CD1c-positive myeloid dendritic cell (primary cell): ENCODE measurements around the gene FAM43B.
A peak's percentile ranks its signal among the peaks of the same experiment; 100 is the strongest.

Experiments
- DNase-seq: peaks from one replicate; pipeline ENCODE4 v3.0.0-alpha.2; 2016; ENCODE audit errors: extremely low spot score

The FAM43B gene

DNA sequence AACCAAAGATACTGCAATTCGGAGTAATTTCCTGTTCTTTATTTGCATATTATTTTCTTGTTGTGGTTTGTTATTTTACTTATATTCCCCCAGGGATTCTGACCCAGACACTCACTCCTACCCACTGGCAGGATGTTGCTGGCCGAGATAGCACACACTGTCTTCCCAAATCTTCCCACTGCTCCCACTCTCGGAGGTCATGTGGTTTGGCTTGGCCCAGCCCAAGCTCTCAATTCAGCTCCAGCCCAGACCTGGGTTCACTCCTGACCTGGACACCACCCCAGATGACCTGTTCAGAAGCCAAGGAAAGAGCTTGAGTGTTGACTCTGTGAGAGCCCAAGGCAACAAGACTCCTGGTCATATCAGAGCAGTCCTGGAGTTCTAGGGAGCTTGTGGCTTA, 1.2 kb upstream of the FAM43B start:
- no peak for DNase-seq

DNA sequence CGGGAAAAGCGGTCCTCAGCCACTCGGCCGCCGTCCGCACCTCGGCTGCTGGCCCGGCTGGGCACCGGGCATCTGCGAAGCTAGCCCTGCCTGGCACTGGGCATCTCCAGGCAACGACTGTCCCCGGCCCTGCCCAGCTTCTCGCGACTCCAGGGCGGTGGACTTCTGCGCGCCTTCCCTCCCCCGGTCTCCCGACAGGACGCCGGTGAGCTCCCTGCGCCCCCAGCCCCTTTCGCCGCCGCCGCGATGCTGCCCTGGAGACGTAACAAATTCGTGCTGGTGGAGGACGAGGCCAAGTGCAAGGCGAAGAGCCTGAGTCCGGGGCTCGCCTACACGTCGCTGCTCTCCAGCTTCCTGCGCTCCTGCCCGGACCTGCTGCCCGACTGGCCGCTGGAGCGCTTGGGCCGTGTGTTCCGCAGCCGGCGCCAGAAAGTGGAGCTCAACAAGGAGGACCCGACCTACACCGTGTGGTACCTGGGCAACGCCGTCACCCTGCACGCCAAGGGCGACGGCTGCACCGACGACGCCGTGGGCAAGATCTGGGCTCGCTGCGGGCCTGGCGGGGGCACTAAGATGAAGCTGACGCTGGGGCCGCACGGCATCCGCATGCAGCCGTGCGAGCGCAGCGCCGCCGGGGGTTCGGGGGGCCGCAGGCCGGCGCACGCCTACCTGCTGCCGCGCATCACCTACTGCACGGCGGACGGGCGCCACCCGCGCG, 514 bp downstream of the FAM43B start:
- no peak for DNase-seq

- DNase-seq: no peak
These were observed 2.8 kb downstream of the FAM43B start for GRCh38 chr1:20555025-20555757.

- no peak for DNase-seq
These were observed 3.4 kb downstream of the FAM43B start for GRCh38 chr1:20555758-20556120.

DNA sequence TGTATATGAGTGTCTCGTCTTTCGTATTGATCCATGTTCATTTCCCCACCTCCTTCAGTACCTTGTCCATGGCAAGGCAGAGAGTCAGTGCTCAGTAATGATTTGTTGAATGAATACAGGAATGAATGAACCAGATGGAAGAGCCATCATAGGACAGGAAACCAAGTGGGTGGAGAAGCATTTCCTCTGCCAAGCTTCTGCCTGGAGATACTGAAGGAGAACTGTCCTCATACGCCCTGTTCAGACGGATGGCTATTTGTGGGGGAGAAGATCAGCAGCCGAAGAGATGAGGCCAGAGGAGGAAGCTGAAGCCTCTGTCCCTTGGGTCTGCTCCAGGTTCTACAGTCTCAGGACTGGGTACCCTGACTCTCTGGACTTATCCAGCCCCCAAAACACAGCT, 5.8 kb downstream of the FAM43B start:
- DNase-seq: no peak

DNA sequence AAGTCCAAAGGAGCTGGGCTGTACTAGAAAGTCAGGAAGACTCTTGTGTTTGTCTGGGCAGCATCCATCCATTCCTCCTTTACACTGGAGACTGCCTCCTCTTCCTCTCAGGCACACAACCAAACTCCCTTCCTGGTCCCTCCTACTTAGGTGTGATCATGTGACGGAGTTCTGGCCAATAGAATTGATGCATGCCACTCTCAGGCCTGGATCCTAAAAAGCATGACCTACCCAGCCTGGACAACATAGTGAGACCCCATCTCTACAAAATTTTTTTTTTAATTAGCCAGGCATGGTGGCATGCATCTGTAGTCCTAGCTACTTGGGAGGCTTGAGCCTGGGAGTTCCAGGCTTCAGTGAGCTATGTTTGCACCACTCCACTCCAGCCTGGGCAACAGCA, 8.6 kb downstream of the FAM43B start:
- no peak for DNase-seq

GRCh38 chr1:20565234-20565633, 12.9 kb downstream of the FAM43B start:
- no peak for DNase-seq

- no peak for DNase-seq
These were observed 17.2 kb downstream of the FAM43B start for GRCh38 chr1:20569523-20570098.

- DNase-seq: no peak
These were observed 19.1 kb downstream of the FAM43B start for GRCh38 chr1:20571427-20571826.

- no peak for DNase-seq
These were observed 21.6 kb downstream of the FAM43B start for GRCh38 chr1:20573987-20574386.

GRCh38 chr1:20574686-20575540, 22.5 kb downstream of the FAM43B start:
- DNase-seq: peak; percentile 90

GRCh38 chr1:20575541-20576336, 23.4 kb downstream of the FAM43B start:
- no peak for DNase-seq

DNA sequence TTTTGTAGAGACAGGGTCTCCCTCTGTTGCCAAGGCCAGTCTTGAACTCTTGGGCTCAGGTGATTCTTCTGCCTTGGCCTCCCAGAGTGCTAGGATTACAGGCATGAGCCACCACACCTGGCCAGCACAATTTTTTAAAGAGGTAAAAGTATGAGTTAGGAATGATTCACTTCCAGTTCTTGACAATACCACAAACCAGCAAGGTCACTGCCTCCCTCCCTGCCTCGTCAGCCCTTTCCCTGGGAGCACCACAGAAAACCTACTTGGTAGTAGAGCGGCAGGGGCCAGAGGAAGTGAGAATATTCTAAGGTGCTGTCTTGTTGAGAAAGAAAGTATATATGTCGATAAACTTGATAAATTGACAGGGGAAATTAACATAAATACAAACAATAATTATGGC, 25.7 kb downstream of the FAM43B start:
- DNase-seq: no peak

DNA sequence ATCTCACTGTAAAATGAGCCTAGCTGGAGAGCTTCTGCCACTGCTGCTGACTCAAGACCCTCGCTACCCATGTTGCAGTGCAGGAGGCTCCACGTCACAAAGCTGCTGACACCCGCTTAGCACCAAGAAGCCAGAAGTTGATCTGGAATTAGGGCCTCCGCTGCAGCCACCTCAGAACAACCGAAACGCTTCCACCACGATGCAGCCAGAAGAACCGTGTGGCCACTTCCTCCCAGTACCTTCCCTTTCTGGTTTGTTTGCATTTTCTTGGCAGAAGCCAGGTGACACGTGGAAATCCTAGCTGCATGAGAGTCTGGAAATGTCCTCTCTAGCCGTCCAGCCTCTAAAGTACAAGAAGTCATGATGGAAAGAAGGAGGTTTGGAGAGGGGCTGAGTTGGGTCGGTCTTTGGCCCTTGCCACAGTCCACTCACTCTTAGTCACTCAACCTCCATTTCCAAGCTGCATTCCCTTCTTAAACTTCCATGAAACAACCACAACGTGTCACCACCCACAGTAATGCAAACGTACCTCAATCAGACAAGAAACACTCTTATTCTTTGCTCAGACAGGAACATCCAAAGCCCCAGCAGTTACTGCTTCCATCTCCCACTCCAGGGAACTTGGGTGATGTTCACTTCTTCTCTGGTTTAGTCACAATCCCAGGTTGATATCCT, 26.5 kb downstream of the FAM43B start:
- DNase-seq: no peak

DNA sequence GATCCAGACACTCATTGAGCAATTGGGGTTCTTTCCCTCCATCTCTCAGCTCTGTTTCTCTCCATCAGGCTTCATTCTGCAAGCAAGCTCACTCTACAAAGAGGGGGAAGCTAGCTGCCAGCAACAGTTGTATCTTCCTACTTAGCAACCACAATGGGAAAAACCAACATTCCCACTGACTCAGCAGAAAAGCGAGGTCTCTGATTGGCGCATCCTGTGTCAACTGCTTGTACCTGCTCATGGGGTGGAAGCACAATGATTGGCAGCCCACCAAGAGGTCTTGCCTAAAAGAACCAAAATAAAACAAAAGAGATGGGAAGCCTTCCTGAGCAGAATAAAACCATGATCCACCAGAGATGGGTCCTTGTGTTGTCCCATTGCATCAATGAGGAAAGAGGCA, 32.5 kb downstream of the FAM43B start:
- DNase-seq: peak; percentile 9

- DNase-seq: peak; percentile 17
These were observed 34.7 kb downstream of the FAM43B start for GRCh38 chr1:20586953-20587660.

GRCh38 chr1:20587661-20588053, 35.3 kb downstream of the FAM43B start:
- peak; percentile 75 for DNase-seq

GRCh38 chr1:20588634-20589225, 36.4 kb downstream of the FAM43B start, which contains the start of gene CDA:
TSS of gene CDA (plus strand) at chr1:20589097. CDS start at chr1:20589130, 33 bp downstream.
- DNase-seq: peak; percentile 66
